ENCODE measurements around the gene KIAA1549. TPM values are rescaled to one million over a fixed set of nuclear protein-coding genes. Genes with fewer than 3 reads are reported as not detected.

KIAA1549 gene
- total and polyA plus RNA-seq, 9 of the 15 experiments (the other 6 are each of a cell fraction or from before 2014, with no cell fraction given): 0.01 to 0.29 (median 0.07) TPM

DNA sequence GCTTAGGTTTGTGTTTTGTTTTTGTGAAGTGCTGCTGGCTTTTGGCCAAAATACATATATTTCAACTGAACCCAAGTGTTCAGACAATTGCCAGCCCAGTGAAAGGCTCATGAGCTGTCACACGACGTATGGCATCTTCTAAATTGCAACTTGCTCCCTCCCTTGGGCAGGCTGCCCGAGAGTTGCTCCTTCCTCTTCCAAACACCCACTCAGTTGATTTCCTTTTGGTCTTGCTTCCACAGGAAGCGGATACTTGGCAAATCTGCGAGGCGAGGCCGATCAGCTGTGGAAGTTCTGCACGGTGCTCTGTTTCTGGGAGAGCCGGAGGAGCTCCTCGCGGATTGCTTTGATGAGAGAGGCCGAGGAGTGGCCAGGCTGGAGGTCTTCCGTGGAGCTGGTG lies 143.6 kb downstream of the KIAA1549 start:
- WGBS (ENCODE audit: insufficient coverage, low coverage, missing lambda C conversion rate): 2% methylated on average over 13 of the region's 13 CpGs
- H2AFZ ChIP-seq (ENCODE audit: low read depth, low read length): no peak overlapping the region
- DNase-seq (ENCODE audit: extremely low read depth in 1 of 4, low spot score in 3 of 4): no peak
- no peak for TF ChIP-seq ZNF12 (CRISPR knock-in tag; IDR thresholded peaks at IDR 0.05)
- TF ChIP-seq STAG1 (CRISPR knock-in tag; IDR thresholded peaks at IDR 0.05; ENCODE audit: borderline replicate concordance): 0 out of 2 replicates have a peak, but pooled peaks have one; percentile 5
- TF ChIP-seq SMARCA4 (IDR thresholded peaks at IDR 0.05): no peak
- TF ChIP-seq HSF4 (CRISPR knock-in tag; IDR thresholded peaks at IDR 0.05; ENCODE audit: borderline replicate concordance): no peak
- peak; percentile 73 for TF ChIP-seq NFIC (IDR thresholded peaks at IDR 0.05)
- CTCF ChIA-PET (ENCODE audit: low intra/inter-chr PET ratio): no interaction called here
- H3K9me1 ChIP-seq (ENCODE audit: control insufficient read depth, insufficient read depth, low read length): no peaks in the 10 kb centered on the region
- H3K9me3 ChIP-seq (replicated peaks; ENCODE audit: control insufficient read depth, insufficient read depth, low read depth, low read length): no peaks in the 10 kb centered on the region
- peaks cover 73 to 78% of the 10 kb centered on the region in 2 experiments for H3K27me3 ChIP-seq (ENCODE audit: control insufficient read depth in 2 of 2, insufficient read depth in 2 of 2, low read length in 2 of 2)
- no peak overlapping the region for H3K4me3 ChIP-seq
- H3K4me1 ChIP-seq (replicated peaks in 1 of 2; ENCODE audit: control insufficient read depth in 2 of 2, insufficient read depth in 2 of 2, low read length in 2 of 2): peaks cover 2 to 6% of the 10 kb centered on the region in 2 experiments; a peak in 4 of 5 replicates
- no peaks in the 10 kb centered on the region; the same call in 1 of the 2 replicates for H4K20me1 ChIP-seq (replicated peaks; ENCODE audit: control insufficient read depth, insufficient read depth, low read length)
- H3K27ac ChIP-seq (ENCODE audit: extremely low read depth, low read depth, low read length): no peak overlapping the region
- no peaks in the 10 kb centered on the region for H3K79me2 ChIP-seq (ENCODE audit: control insufficient read depth, insufficient read depth, low read length)
- H3K9ac ChIP-seq (ENCODE audit: insufficient read depth in 1 of 2, low read depth in 2 of 2, low read length in 2 of 2): no peak overlapping the region; a peak in 1 of 4 replicates
- no peak for ATAC-seq
- POLR2A ChIA-PET: interaction anchor here (0.7 to 1.5 kb wide), 4 partner anchors 9 to 733 kb away, joined by 4 to 5 read pairs (median 4); no protein-coding TSS in a partner anchor
- FAIRE-seq: no peak
- intact Hi-C loops (cut with micrococcal nuclease) (no loop called here), in situ Hi-C loops (cut with MboI) (no loop called here)
- no TSS peak for BruUV-seq (replicated peaks)
- H3K4me2 ChIP-seq (ENCODE audit: insufficient read depth, low read length): no peak overlapping the region
- H3K36me3 ChIP-seq (ENCODE audit: control insufficient read depth, insufficient read depth, low read length): no peaks in the 10 kb centered on the region

- POLR2A ChIA-PET: no interaction called here
- TF ChIP-seq CXXC5 (CRISPR knock-in tag; IDR thresholded peaks at IDR 0.05) (no peak), MTA1 (IDR thresholded peaks at IDR 0.05; ENCODE audit: borderline replicate concordance) (no peak), PHF21A (IDR thresholded peaks at IDR 0.05; ENCODE audit: borderline replicate concordance, low read depth) (no peak), RAD21 (CRISPR knock-in tag; conservative IDR thresholded peaks at IDR 0.05 in 1 of 2, IDR thresholded peaks at IDR 0.05 in 1 of 2) (peak in 1 of 2 experiments; percentile 21; a peak in 1 of 4 replicates), RUNX1 (IDR thresholded peaks at IDR 0.05; ENCODE audit: low read depth) (no peak), VEZF1 (CRISPR knock-in tag; IDR thresholded peaks at IDR 0.05) (no peak), CSDE1 (IDR thresholded peaks at IDR 0.05) (no peak), SREBF1 (IDR thresholded peaks at IDR 0.05; ENCODE audit: borderline replicate concordance, low read depth, low read length) (no peak), ATF1 (CRISPR knock-in tag; IDR thresholded peaks at IDR 0.05) (no peak), ATF1 (tag; IDR thresholded peaks at IDR 0.05) (0 out of 2 replicates have a peak, but pooled peaks have one; percentile 24)
Measured at GRCh38 chr7:138835087-138835486, 146.1 kb downstream of the KIAA1549 start.

More at GRCh38 chr7:138835087-138835486, 146.1 kb downstream of the KIAA1549 start:
- BruUV-seq (replicated peaks): no TSS peak
- Histone ChIP-seq H3K27me3 (ENCODE audit: control insufficient read depth in 2 of 2, insufficient read depth in 2 of 2, low read length in 2 of 2) (peaks cover 84 to 89% of the 10 kb centered on the region in 2 experiments), H3K9ac (ENCODE audit: insufficient read depth in 1 of 2, low read depth in 2 of 2, low read length in 2 of 2) (no peak overlapping the region), H3K4me1 (replicated peaks in 1 of 2; ENCODE audit: control insufficient read depth in 2 of 2, insufficient read depth in 2 of 2, low read length in 2 of 2) (peaks cover 0 to 6% of the 10 kb centered on the region in 2 experiments; a peak in 2 of 5 replicates), H3K4me2 (ENCODE audit: insufficient read depth, low read length) (no peak overlapping the region), H3K9me3 (replicated peaks; ENCODE audit: control insufficient read depth, insufficient read depth, low read depth, low read length) (no peaks in the 10 kb centered on the region), H3K9me1 (ENCODE audit: control insufficient read depth, insufficient read depth, low read length) (no peaks in the 10 kb centered on the region), H3K27ac (ENCODE audit: extremely low read depth, low read depth, low read length) (no peak overlapping the region), H4K20me1 (replicated peaks; ENCODE audit: control insufficient read depth, insufficient read depth, low read length) (no peaks in the 10 kb centered on the region; the same call in 1 of the 2 replicates), H3K79me2 (ENCODE audit: control insufficient read depth, insufficient read depth, low read length) (no peaks in the 10 kb centered on the region), H2AFZ (ENCODE audit: low read depth, low read length) (no peak overlapping the region), H3K4me3 (no peak overlapping the region), H3K36me3 (ENCODE audit: control insufficient read depth, insufficient read depth, low read length) (no peaks in the 10 kb centered on the region)
- ATAC-seq (peak; percentile 81), DNase-seq (ENCODE audit: extremely low read depth in 1 of 4, low spot score in 3 of 4) (peak; percentile 22 to 31 (median 25)), FAIRE-seq (no peak)
- in situ Hi-C loops (cut with MboI): no loop called here
- intact Hi-C loops (cut with micrococcal nuclease): no loop called here
- 3% methylated on average over 11 of the region's 11 CpGs for WGBS (ENCODE audit: insufficient coverage, low coverage, missing lambda C conversion rate)
- CTCF ChIA-PET (ENCODE audit: low intra/inter-chr PET ratio): no interaction called here
